Right renal cortex interstitium (tissue), 3 donors: ENCODE measurements around the gene TCF12. TPM values are rescaled to one million over a fixed set of nuclear protein-coding genes. Genes with fewer than 3 reads are reported as not detected.
"Not testable (repeated sequence)": the region's sequence is repeated elsewhere in the genome, so short reads cannot be mapped to it uniquely, and the experiment has no call there.

Experiments
- DNase-seq, 3 donors: peaks; one replicate each; pipeline ENCODE4 v3.0.0-alpha.2; 2013; ENCODE audit warnings: low read depth in 3 of 3, low spot score in 2 of 3
- polyA plus RNA-seq, 3 donors: library from polyadenylated mRNA; unstranded; fragments of 120-200 nt; gene quantifications; one replicate each; pipeline ENCODE4 v1.2.1, GENCODE V29; 2013; ENCODE audit not compliant: insufficient read length in 3 of 3

The TCF12 gene
- polyA plus RNA-seq, 3 donors: 183 to 198 (median 198) TPM

- no peak for DNase-seq
These were observed 205.6 kb downstream of the TCF12 start for GRCh38 chr15:57124036-57124435.

DNA sequence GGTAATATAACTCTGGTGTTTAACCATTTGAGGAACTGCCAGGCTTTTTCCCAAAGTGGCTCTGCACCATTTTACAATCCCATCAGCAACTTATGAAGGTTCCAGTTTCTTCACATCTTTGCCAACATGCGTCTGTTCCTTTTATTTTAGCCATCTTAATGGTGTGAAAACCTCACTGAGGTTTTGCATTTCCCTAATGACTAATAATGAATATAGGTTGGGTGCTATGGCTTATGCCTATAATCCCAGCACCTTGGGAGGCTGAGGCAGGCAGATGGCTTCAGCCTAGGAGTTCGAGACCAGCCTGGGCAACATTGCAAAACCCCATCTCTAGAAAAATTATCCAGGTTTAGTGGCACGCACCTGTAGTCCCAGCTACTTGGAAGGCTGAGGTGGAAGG lies 210.6 kb downstream of the TCF12 start:
- no peak for DNase-seq

DNA sequence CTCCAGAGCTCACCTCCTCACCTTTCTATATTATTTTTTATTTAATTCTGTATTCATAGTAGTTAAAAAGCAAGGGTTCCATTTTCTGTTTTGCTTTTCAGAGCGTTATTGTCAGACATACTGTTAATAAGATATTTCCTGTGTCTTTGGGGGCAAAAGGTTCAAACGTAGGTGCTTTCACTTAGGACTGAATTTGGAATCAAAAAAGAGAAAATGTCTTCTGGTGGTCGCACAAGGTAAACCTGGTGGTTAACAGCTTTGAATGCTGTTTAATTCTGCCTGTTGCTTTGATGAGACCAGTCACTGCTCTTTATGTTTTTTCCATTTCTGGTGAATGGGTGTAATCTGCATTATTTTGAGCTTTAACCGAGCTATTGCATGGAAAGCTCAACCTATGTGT lies 212.5 kb downstream of the TCF12 start:
- no peak for DNase-seq

- peak in 1 of 3 donors; percentile 42 for DNase-seq
These were observed 214.9 kb downstream of the TCF12 start for GRCh38 chr15:57133127-57133968.

DNA sequence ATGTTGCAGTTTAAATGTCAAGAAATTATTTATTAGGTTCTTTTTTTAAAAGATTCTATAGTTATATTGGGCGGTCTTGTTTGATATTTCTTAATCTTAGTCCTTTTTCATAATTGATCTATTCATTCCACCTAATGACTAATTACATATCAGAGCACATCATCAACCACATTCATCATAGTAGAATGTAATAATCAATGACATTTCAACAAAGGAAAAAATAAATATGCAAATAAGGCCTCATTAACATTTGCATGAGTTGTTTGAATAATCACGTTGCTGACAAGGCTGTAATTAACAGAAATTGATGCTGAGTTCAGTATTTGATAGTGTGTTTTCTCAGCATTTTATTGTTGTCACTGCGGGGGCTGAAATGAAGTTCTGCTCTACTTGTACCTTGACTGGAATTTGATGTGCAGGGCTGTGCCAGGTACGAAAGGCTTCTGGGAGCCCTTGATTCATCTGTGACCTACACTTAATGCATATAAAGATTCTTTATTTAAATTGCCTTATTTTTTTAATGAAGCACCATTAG lies 215.7 kb downstream of the TCF12 start:
- no peak for DNase-seq

DNA sequence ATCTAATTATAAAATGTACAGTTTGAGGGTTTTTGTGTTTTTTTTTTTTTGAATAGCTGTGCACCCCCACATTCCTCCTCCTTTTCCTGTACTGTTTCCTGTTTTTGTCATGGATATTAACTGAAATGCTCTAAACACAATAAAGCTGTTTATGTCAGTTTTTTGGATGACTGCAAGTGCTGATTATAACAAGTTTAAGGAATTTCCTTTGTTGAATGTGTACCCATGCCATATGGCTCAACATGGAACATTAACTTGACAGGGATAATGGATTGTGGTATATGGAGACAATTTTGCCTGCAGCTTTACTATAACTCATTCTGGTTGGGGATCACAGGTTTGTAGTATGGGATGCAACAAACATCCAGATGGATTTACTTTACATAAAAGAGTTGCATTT lies 216.4 kb downstream of the TCF12 start:
- DNase-seq: peak in 1 of 3 donors; percentile 57

- DNase-seq: no peak
These were observed 217.4 kb downstream of the TCF12 start for GRCh38 chr15:57135800-57136199.

DNA sequence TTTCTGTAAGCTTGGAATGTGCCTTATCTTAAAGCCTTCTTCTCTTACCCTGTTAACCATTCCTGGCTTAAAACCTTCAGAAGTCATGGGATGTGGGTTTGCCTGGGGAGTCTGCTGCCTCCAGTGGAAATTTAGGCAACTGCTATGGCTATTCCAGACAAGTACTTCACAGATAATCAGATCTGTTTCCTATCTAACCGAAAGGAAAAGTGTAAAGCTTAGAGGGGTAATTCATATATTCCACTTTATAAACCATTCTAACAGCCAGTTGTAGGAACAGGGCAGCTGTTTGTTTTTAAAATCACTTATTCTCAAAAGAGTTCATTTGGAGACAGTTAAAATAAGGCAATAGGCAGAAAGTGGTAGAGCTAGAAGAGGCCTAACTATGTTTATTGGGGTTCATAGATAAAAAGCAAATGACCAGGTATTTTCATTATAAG lies 219.9 kb downstream of the TCF12 start:
- DNase-seq: no peak

DNA sequence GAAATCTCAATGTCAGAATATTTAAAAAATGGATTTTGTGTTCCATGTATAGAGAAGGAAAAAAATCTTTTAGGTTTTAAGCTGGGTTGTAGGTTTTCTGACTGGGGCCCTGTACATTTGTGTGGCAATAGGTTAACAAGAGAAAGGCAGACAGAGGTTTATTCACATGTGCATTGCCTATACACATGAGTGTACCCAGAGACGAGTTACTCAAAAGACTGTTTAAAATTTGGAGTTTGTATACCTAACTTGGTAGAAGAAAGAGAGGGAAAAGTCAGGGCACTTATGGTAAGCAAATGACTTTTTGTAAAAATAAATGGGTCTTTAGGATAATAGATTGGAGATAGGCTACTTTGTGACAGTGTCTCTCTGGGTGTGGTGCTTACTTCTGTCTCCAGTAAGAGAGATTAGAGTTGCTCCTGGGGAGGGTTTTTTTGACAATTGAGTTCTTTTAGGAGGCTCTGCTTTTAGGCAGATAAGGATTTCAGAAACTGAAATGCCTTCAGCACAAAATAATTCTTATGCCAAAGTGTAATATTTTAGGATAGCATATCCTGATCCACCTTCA lies 225.2 kb downstream of the TCF12 start:
- DNase-seq: no peak

DNA sequence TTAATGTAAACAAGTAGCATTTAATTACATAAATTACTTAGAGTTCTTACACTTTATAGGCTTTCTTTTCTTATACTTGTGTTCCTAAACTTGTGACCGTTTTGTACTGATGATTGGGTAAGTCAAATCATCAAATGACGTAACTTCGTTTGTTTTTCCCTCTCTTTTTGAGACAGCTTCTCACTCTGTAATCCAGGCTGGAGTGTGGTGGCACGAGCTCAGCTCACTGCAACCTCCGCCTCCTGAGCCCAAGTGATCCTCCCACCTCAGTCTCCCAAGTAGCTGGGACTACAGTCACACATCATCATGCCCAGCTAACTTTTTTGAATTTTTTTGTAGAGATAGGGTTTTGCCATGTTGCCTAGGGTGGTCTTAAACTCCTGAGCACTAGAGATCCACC lies 226.0 kb downstream of the TCF12 start:
- no peak for DNase-seq

DNA sequence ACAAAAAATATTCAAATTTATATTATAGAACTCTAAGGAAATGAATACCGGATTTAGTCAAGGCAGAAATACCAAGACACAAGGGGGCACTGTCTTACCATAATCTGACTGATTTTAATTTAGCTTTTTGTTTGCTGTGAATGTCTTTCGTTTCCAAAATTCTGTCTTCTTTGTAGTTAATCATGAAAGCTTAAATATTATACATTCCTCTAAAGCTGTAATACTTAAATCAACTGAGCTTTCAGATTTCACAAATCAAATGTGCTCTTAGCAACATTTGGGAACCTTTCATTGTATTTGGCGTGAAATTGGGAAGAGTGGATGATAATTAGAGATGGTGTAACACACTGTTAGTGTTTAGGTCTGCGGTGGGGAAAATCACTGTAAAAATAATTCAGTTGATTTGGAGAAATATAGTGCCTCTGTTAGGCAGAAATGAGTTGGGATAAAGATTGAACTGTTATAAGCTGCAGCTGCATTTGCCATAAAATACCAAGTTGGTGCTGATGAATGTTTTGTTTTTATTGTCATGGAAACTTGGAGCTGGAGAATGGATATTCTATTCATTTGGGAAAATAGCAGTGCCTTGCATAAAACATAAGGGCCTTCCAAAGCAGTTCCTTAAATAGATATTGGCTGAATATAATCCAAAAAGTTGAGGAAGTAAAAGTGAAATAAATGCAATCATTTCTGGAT lies 228.2 kb downstream of the TCF12 start:
- peak in 2 of 3 donors; percentile 55 to 74 for DNase-seq

DNA sequence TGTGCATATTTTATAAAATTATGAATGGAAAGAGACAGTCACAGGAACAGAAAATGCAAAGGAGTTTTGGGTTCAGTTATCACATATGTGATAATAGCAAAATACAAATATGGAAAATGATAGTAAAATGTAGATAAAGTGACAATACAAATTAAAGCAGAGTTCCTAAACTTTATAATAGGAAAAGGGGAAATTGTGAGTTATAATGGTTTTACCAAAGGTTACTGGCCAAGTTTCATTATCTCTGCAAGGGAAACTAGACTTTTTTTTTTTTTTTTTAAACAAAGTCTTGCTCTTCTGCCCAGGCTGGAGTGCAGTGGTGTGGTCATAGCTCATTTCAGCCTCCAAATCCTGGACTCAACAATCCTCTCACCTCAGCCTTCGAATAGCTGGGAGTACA lies 229.2 kb downstream of the TCF12 start:
- DNase-seq: no peak

GRCh38 chr15:57148262-57148661 lies 229.8 kb downstream of the TCF12 start:
- no peak for DNase-seq

GRCh38 chr15:57149196-57149595 lies 230.8 kb downstream of the TCF12 start:
- DNase-seq: no peak

- no peak for DNase-seq
These were observed 231.8 kb downstream of the TCF12 start for GRCh38 chr15:57150066-57150865.

- not testable (repeated sequence) for DNase-seq
These were observed 232.4 kb downstream of the TCF12 start for GRCh38 chr15:57150866-57151203.

DNA sequence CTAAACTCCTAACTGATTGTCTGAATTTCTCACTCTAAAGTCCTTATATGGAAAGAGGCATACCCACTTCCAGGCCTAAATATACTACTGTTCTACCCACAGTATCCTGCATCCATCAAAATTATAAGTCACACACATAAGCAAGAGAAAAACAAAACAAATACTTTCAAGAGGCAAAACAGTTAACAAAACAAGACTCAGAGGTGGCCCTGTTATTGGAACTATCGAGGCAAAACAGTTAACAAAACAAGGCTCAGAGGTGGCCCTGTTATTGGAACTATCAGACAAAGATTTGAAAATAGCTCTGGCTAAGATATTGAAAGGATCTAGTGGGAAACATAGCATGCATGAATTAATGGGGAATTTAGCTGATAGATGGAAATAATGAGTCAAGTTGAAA lies 233.7 kb downstream of the TCF12 start:
- DNase-seq: no peak

DNA sequence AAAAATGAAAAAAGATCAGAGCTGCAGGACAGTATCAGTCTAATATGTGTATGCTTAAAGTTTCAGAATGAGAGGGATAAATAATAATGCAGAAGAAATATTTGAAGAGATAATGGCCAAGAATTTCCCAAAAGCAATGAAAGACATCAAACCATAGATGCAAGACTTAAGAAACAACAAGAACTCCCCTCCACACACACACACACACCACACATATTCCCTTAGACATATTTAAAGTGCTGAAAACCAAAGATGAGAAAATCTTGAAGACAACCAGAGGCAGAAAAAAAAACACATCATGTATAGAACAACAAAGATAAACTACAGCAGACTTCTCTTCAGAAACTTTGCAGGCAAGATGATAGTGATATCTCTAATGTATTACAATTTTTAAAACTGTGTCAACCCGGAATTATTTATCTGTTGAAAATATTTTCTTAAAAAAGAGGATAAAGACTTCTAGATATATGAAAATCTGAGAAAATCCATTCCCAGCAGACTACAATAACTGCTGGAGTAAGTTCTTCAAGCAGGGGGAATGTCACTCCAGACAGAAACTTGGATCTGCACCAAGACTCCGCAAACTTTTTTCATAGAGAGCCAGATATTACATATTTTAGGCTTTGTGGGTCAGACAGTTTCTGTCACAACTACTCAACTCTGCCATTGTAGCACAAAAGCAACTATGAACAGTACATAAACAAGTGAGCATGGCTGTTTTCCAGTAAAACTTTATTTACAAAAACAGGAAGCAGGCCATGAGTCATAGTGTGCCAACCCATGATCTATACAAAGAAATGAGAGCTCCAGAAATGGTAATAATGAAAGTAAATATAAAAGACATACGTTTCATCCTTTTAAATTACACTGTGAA lies 234.5 kb downstream of the TCF12 start:
- no peak for DNase-seq

DNA sequence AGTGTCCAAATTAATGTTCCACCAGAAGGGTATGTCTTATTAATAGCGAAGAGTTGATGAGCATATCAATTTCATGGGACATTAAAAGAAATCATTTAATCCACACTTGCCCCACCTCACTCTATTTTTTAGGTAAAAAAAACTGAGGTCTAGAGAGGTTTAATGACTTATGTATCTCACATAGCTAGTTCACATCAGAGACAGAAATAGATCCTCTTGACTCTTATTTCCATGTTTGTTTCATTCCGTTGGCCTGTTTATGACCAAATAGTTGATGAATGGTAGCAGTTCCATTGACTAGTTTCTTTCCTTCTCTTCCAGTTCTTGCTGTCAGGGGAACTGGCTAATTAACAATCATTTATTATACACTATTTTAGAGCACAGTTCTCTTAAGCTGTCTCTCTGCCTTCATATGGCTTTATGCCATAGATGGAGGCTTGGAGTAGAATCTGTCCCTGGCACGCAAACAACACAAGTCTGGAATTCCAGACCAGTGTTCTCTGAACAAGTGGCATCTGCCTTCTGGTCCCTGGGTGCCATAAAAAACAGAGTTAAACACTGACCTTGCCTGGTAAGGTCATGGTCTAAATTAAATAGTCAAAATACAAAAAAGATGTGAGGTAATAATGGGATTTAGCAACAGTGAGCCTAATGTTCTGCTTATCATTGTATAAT lies 237.9 kb downstream of the TCF12 start:
- no peak for DNase-seq
